Measurements from ENCODE around the gene ZNF385C. TPM values are rescaled to one million over a fixed set of nuclear protein-coding genes. Genes with fewer than 3 reads are reported as not detected.
A peak's percentile ranks its signal among the peaks of the same experiment; 100 is the strongest.

Gene ZNF385C
- total and polyA plus RNA-seq, 8 donors, result 0.31 to 3.8 (median 2.7) TPM

DNA sequence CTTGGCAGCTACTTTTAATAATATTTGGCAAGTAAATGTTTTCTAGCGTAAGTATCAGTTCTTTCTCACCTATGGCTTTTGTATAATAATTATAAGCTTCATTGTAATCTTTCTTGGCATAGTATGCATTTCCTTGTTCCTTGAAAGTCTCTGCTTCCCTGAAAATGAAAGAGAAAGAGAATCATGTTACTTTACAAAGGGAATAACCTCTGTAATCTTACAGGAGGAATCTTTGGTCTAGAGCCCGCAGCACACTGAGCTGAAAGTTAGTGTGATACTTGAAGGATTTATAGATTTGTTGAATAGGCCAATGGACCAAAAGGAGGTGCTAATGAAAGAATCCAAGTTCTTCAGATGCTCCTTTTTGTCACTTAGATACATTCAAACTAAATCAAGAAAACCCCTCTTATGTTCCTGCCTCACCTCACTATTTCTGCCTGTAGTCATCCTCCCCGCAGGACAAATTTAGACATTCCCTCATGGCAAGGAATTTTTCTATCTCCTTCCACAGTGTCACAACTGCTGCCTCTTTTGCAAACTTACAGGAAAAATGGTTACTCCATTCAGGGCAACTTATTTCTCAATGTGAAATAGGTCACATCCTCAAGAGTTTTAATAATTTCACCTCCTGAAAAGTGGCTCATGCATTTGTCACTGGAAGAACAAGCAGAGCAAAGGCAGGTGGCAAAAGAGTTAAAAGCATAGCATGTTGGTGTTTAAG, 97.7 kb downstream of the ZNF385C start:
- TF ChIP-seq, protein P1, sequence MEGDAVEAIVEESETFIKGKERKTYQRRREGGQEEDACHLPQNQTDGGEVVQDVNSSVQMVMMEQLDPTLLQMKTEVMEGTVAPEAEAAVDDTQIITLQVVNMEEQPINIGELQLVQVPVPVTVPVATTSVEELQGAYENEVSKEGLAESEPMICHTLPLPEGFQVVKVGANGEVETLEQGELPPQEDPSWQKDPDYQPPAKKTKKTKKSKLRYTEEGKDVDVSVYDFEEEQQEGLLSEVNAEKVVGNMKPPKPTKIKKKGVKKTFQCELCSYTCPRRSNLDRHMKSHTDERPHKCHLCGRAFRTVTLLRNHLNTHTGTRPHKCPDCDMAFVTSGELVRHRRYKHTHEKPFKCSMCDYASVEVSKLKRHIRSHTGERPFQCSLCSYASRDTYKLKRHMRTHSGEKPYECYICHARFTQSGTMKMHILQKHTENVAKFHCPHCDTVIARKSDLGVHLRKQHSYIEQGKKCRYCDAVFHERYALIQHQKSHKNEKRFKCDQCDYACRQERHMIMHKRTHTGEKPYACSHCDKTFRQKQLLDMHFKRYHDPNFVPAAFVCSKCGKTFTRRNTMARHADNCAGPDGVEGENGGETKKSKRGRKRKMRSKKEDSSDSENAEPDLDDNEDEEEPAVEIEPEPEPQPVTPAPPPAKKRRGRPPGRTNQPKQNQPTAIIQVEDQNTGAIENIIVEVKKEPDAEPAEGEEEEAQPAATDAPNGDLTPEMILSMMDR (IDR thresholded peaks at IDR 0.05), result no peak
- intact Hi-C loops (cut with DNase I), result no loop called here
- H3K4me3 ChIP-seq, result no peak overlapping the region
- H3K9me3 ChIP-seq, result no peaks in the 10 kb centered on the region
- peak overlapping the region in 1 of 2 donors; percentile 16 for H3K27ac ChIP-seq
- ATAC-seq, result no peak
- peaks cover 0 to 60% of the 10 kb centered on the region in 2 donors for H3K36me3 ChIP-seq
- no peaks in the 10 kb centered on the region for H3K27me3 ChIP-seq
- H3K4me1 ChIP-seq, result peaks cover 5 to 53% of the 10 kb centered on the region in 2 donors
- no peak for DNase-seq

DNA sequence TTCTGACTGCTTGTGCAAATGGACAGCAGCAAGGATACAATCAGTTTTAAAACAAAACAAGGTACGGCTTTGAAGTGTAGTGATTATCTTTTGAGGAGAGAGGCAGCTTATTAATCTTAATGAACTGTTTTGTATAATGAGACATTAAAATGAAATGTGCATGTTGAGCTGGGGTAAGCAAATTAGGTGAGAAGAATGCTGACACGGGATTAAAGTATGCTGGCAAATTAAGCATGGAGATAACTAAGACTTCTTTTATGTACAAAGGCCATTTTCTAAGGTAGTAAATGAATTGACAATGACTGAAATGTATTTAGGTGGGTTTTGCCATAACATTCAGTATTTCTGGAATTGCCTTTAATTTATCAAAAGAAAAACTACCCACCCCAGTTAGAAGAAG, 99.8 kb downstream of the ZNF385C start:
- TF ChIP-seq, protein P1 (IDR thresholded peaks at IDR 0.05), result no peak

DNA sequence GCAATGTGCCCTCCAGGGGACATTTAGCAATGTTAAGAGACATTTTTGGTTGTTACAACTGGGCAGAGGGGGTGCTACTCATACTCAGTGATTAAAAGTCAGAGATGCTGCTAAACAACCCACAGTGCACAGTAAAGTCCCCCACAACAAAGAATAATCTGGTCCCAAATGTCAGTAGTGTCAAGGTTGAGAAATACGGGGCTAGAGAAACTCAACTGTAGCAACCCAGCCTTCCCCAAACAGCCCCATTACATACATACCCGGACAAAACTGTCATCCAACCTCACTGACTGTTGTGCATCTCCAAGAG, 101.5 kb downstream of the ZNF385C start:
- no peak overlapping the region for H3K4me3 ChIP-seq
- H3K9me3 ChIP-seq, result no peaks in the 10 kb centered on the region
- peaks cover 0 to 88% of the 10 kb centered on the region in 2 donors for H3K36me3 ChIP-seq
- H3K27ac ChIP-seq, result no peak overlapping the region
- intact Hi-C loops (cut with DNase I), result no loop called here
- ATAC-seq (no peak), DNase-seq (no peak)
- no peaks in the 10 kb centered on the region for H3K27me3 ChIP-seq
- peaks cover 0 to 20% of the 10 kb centered on the region in 2 donors for H3K4me1 ChIP-seq
- TF ChIP-seq, protein P1 (IDR thresholded peaks at IDR 0.05), result no peak

More for the DNA sequence above, 99.8 kb downstream of the ZNF385C start:
- Histone ChIP-seq H3K4me3 (no peak overlapping the region), H3K4me1 (peaks cover 0 to 36% of the 10 kb centered on the region in 2 donors), H3K27me3 (no peaks in the 10 kb centered on the region), H3K9me3 (no peaks in the 10 kb centered on the region), H3K36me3 (peaks cover 0 to 80% of the 10 kb centered on the region in 2 donors), H3K27ac (no peak overlapping the region)
- no peak for ATAC-seq
- intact Hi-C loops (cut with DNase I), result no loop called here
- no peak for DNase-seq

DNA sequence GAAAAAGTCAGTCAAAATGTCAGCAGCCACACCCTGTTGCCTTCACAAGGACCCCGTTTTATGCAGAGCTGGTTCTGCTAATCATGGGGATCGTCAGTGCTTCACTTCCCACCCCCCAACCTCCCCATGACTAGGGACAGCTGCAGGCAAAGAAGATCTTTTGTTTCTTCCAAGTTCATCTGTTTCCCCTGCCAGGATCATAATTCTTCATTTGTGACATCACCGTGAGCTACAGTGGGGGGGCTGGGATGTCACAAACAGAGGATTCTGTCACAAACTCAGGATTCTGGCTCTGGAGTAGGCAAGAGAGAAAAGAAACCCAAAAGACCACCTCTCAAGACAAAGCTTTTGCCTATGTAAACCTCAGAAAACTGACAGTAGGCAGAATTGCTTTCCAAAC, 105.7 kb downstream of the ZNF385C start:
- DNase-seq, result no peak
- no peak overlapping the region for H3K27ac ChIP-seq

DNA sequence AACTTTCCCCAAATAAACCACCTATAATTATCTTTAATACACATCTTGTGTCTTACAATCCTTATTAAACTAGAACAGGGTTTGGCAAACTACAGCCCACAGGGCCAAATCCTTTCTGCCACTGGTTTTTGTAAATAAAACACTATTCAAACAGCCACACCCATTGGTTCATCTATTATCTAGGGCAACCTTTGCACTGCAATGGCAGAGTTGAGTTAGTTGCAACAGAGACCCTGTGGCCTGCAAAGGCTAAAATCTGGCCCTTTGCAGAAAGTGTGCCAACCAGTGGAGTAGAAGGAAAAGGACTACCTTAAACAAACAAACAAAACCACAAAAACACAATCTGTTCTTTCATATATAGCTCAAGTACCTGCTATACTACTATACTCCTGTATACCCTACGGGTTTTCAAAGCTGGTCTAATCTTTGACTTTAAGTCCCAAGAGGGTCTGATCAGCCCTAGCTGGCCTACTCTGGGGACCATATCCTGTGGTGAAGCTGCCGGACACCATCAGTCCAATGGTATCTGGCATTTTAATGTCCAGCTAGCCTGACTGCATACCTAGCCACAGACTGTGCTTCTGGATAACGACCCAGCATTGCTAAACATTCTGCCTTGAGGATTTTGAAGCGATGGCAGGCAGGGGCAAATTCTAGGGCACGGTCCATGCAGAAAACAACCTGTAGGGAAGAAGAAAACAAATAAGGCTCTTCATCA, 108.4 kb downstream of the ZNF385C start:
- peaks cover 0 to 4% of the 10 kb centered on the region in 2 donors for H3K4me1 ChIP-seq
- H3K4me3 ChIP-seq, result no peak overlapping the region
- no peaks in the 10 kb centered on the region for H3K27me3 ChIP-seq
- TF ChIP-seq, protein P1 (IDR thresholded peaks at IDR 0.05), result no peak
- peaks cover 0 to 100% of the 10 kb centered on the region in 2 donors for H3K36me3 ChIP-seq
- DNase-seq (peak in 1 of 4 donors; percentile 2), ATAC-seq (no peak)
- H3K27ac ChIP-seq, result no peak overlapping the region
- H3K9me3 ChIP-seq, result no peaks in the 10 kb centered on the region
- intact Hi-C loops (cut with DNase I), result no loop called here

More for the DNA sequence above, 105.7 kb downstream of the ZNF385C start:
- Histone ChIP-seq H3K9me3 (no peaks in the 10 kb centered on the region), H3K4me1 (peaks cover 0 to 4% of the 10 kb centered on the region in 2 donors), H3K4me3 (no peak overlapping the region), H3K36me3 (peaks cover 0 to 100% of the 10 kb centered on the region in 2 donors), H3K27me3 (no peaks in the 10 kb centered on the region)
- TF ChIP-seq, protein P1 (IDR thresholded peaks at IDR 0.05), result no peak
- ATAC-seq, result no peak
- intact Hi-C loops (cut with DNase I), result no loop called here

Data from left lung (tissue), 10 donors.